Common myeloid progenitor, CD34-positive (primary cell): ENCODE results near the gene HSD11B2.

ENCODE experiments used
- CTCF ChIA-PET: fragments of 350-600 bp; sonication (Branson Sonifier 250); formaldehyde crosslinking; loops from one replicate; lab custom pipeline; 2021; ENCODE audit warnings: antibody characterized with exemption; lab: Charles Lee
- POLR2A ChIA-PET: fragments of 350-600 bp; sonication (Branson Sonifier 250); formaldehyde crosslinking; loops from one replicate; lab custom pipeline; 2021; ENCODE audit warnings: antibody characterized with exemption; lab: Charles Lee
- DNase-seq, 3 donors: peaks; one replicate each; pipeline versions ENCODE4 v3.0.0 to v3.0.0-alpha.2; 2013
- H3K27ac ChIP-seq, 2 experiments: 1 replicate in 1 of 2; 2 replicates in 1 of 2; pipeline ENCODE4 v1.7.0; 2013; ENCODE audit warnings: inconsistent platforms in 2 of 2, low read length in 2 of 2, mild to moderate bottlenecking in 2 of 2, low read depth in 1 of 2, moderate library complexity in 1 of 2; ENCODE audit not compliant: severe bottlenecking in 2 of 2, insufficient read depth in 1 of 2, poor library complexity in 1 of 2
- H3K27me3 ChIP-seq, 5 experiments: replicated peaks in 2 of 5; 1 replicate in 3 of 5; 2 replicates in 2 of 5; pipeline versions ENCODE4 v1.6.1 to v1.7.0; 2013; ENCODE audit warnings: low read length in 4 of 5, mild to moderate bottlenecking in 2 of 5, moderate library complexity in 2 of 5, inconsistent platforms in 1 of 5; ENCODE audit not compliant: insufficient read depth in 5 of 5, control insufficient read depth in 4 of 5
- H3K36me3 ChIP-seq, 4 experiments: 1 replicate in 2 of 4; 2 replicates in 2 of 4; pipeline versions ENCODE4 v1.6.1 to v1.7.0; 2013; ENCODE audit warnings: low read length in 3 of 4, control low read depth in 1 of 4, mild to moderate bottlenecking in 1 of 4; ENCODE audit not compliant: control insufficient read depth in 4 of 4, insufficient read depth in 4 of 4
- H3K4me1 ChIP-seq, 4 experiments: 1 replicate in 3 of 4; 2 replicates in 1 of 4; pipeline versions ENCODE4 v1.6.1 to v1.7.1; 2013; ENCODE audit warnings: low read length in 3 of 4, mild to moderate bottlenecking in 3 of 4, control low read depth in 1 of 4, inconsistent platforms in 1 of 4, moderate library complexity in 1 of 4; ENCODE audit not compliant: control insufficient read depth in 4 of 4, insufficient read depth in 4 of 4; ENCODE audit errors: control extremely low read depth in 1 of 4
- H3K4me3 ChIP-seq, 7 experiments: 1 replicate in 4 of 7; 2 replicates in 3 of 7; pipeline versions ENCODE4 v1.5.1 to v1.7.0; 2013; ENCODE audit warnings: mild to moderate bottlenecking in 7 of 7, low read length in 6 of 7, moderate library complexity in 6 of 7, inconsistent platforms in 2 of 7, low read depth in 2 of 7, control low read depth in 1 of 7; ENCODE audit not compliant: insufficient read depth in 4 of 7, control insufficient read depth in 1 of 7; ENCODE audit errors: extremely low read depth in 1 of 7
- H3K9me3 ChIP-seq, 5 experiments: 1 replicate in 4 of 5; 2 replicates in 1 of 5; pipeline versions ENCODE4 v1.6.1 to v1.7.1; 2013; ENCODE audit warnings: low read length in 4 of 5, mild to moderate bottlenecking in 2 of 5, inconsistent platforms in 1 of 5, low read depth in 1 of 5, moderate library complexity in 1 of 5; ENCODE audit not compliant: control insufficient read depth in 4 of 5, insufficient read depth in 2 of 5; ENCODE audit errors: control extremely low read depth in 1 of 5
- WGBS: methylation state at CpG from one replicate; pipeline ENCODE4 v1.1.5; 2013; ENCODE audit not compliant: insufficient coverage; 5-methylcytosine and 5-hydroxymethylcytosine counted together

The HSD11B2 gene

GRCh38 chr16:67461600-67462278 lies 30.8 kb downstream of the HSD11B2 start:
- no peaks in the 10 kb centered on the region for H3K27me3 ChIP-seq
- 93% methylated on average over 6 of the region's 8 CpGs for whole genome bisulfite sequencing
- ChIA-PET CTCF (interaction anchor here (1.0 to 12.3 kb wide), 4 partner anchors 10 to 87 kb away, joined by 3 to 149 read pairs (median 3); no protein-coding TSS in a partner anchor), POLR2A (no interaction called here)
- no peak for DNase-seq
- H3K36me3 ChIP-seq: peaks cover 0 to 55% (median 8%) of the 10 kb centered on the region in 4 experiments
- no peak overlapping the region for H3K4me3 ChIP-seq
- H3K27ac ChIP-seq: no peak overlapping the region
- H3K4me1 ChIP-seq: peaks cover 0 to 11% (median 7%) of the 10 kb centered on the region in 4 experiments
- H3K9me3 ChIP-seq: no peaks in the 10 kb centered on the region

GRCh38 chr16:67462279-67462655 lies 31.3 kb downstream of the HSD11B2 start:
- peaks cover 0 to 11% (median 7%) of the 10 kb centered on the region in 4 experiments for H3K4me1 ChIP-seq
- 97% methylated on average over 3 of the region's 5 CpGs for WGBS
- POLR2A ChIA-PET: no interaction called here

GRCh38 chr16:67463059-67463458 lies 32.1 kb downstream of the HSD11B2 start:
- CTCF ChIA-PET: interaction anchor here (1.5 to 12.3 kb wide), 5 partner anchors 10 to 197 kb away, joined by 3 to 149 read pairs (median 6); no protein-coding TSS in a partner anchor
- Histone ChIP-seq H3K27ac (no peak overlapping the region), H3K4me1 (peaks cover 0 to 11% (median 7%) of the 10 kb centered on the region in 4 experiments), H3K4me3 (no peak overlapping the region), H3K36me3 (peaks cover 0 to 54% (median 8%) of the 10 kb centered on the region in 4 experiments), H3K27me3 (no peaks in the 10 kb centered on the region), H3K9me3 (no peaks in the 10 kb centered on the region)
- POLR2A ChIA-PET: no interaction called here
- WGBS: 100% methylated on average over 5 of the region's 5 CpGs
- DNase-seq: no peak

More at GRCh38 chr16:67462279-67462655, 31.3 kb downstream of the HSD11B2 start:
- Histone ChIP-seq H3K36me3 (peaks cover 0 to 55% (median 8%) of the 10 kb centered on the region in 4 experiments), H3K27ac (no peak overlapping the region), H3K9me3 (no peaks in the 10 kb centered on the region), H3K27me3 (no peaks in the 10 kb centered on the region), H3K4me3 (no peak overlapping the region)
- CTCF ChIA-PET: interaction anchor here (1.5 to 12.3 kb wide), 2 partner anchors 38 to 88 kb away, joined by 3 to 149 read pairs; no protein-coding TSS in a partner anchor
- no peak for DNase-seq

DNA sequence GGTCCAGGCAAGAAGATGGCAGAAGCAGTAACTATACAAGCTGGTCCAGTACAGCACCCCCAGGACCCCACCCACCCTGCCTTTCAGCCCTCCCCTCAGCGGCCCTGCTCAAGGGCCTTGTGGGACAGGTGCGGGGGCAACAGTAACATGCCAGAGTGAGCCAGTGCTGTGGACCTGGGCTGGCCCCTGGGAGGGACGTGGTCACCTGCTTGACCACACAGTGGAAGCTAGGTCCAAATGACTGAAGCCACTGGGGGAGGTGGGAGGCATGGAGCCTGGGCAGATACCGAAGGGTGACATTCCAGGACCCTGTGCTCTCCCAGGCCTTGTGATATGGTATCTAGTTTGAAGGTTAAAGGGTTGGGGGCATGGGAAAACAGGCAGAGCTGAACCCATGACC lies 32.8 kb downstream of the HSD11B2 start:
- H3K36me3 ChIP-seq: peaks cover 0 to 48% (median 8%) of the 10 kb centered on the region in 4 experiments
- ChIA-PET CTCF (interaction anchor here (0.8 to 12.3 kb wide), 10 partner anchors 10 to 198 kb away, joined by 3 to 149 read pairs (median 4); no protein-coding TSS in a partner anchor), POLR2A (no interaction called here)
- 98% methylated on average over 4 of the region's 4 CpGs for WGBS
- no peaks in the 10 kb centered on the region for H3K9me3 ChIP-seq
- no peaks in the 10 kb centered on the region for H3K27me3 ChIP-seq
- H3K4me1 ChIP-seq: peaks cover 0 to 11% (median 7%) of the 10 kb centered on the region in 4 experiments
- H3K4me3 ChIP-seq: no peak overlapping the region
- no peak for DNase-seq
- H3K27ac ChIP-seq: no peak overlapping the region

DNA sequence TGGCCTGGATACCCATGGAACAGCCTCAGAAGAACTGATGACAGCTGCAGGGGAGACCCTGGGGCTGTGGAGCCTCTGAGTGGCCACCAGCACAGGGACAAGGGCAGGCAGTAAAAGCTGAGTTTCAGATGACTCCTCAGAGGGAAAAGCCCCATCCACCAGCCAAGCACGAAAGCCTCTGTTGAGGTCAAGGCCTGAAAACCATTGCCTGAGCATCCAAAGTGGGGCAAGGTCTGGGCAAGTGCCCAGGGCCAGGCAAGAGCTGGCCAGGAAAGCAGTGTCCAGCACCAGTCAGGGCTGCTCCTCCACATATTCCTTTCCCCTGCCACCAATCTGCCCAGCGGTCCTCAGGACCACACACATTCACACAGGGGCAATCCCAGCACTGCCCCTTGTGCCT lies 33.6 kb downstream of the HSD11B2 start:
- Histone ChIP-seq H3K9me3 (no peaks in the 10 kb centered on the region), H3K36me3 (peaks cover 0 to 41% (median 8%) of the 10 kb centered on the region in 4 experiments), H3K4me1 (peaks cover 0 to 6% (median 6%) of the 10 kb centered on the region in 4 experiments), H3K27me3 (no peaks in the 10 kb centered on the region), H3K4me3 (no peak overlapping the region), H3K27ac (no peak overlapping the region)
- WGBS: 94% methylated on average over 2 of the region's 2 CpGs
- DNase-seq: no peak
- POLR2A ChIA-PET: no interaction called here
- CTCF ChIA-PET: interaction anchor here (0.8 to 12.3 kb wide), 13 partner anchors 9 to 204 kb away, joined by 3 to 149 read pairs (median 5); no protein-coding TSS in a partner anchor

- CTCF ChIA-PET: interaction anchor here (1.1 to 12.3 kb wide), 11 partner anchors 9 to 206 kb away, joined by 3 to 149 read pairs (median 7); partner anchors contain the start of gene AGRP
- no peak overlapping the region for H3K27ac ChIP-seq
- H3K4me1 ChIP-seq: peaks cover 0 to 4% (median 2%) of the 10 kb centered on the region in 4 experiments
- H3K9me3 ChIP-seq: no peaks in the 10 kb centered on the region
- H3K27me3 ChIP-seq: no peaks in the 10 kb centered on the region
- no peak for DNase-seq
- POLR2A ChIA-PET: no interaction called here
- peaks cover 0 to 21% (median 1%) of the 10 kb centered on the region in 4 experiments for H3K36me3 ChIP-seq
- 96% methylated on average over 5 of the region's 6 CpGs for WGBS
- H3K4me3 ChIP-seq: no peak overlapping the region
Measured at GRCh38 chr16:67466581-67466980, 35.7 kb downstream of the HSD11B2 start.

GRCh38 chr16:67468731-67469130 lies 37.8 kb downstream of the HSD11B2 start:
- Histone ChIP-seq H3K27me3 (no peaks in the 10 kb centered on the region), H3K4me3 (no peak overlapping the region), H3K36me3 (peaks cover 0 to 13% (median 1%) of the 10 kb centered on the region in 4 experiments), H3K4me1 (peaks cover 0 to 4% (median 2%) of the 10 kb centered on the region in 4 experiments), H3K27ac (no peak overlapping the region), H3K9me3 (no peaks in the 10 kb centered on the region)
- no peak for DNase-seq
- POLR2A ChIA-PET: no interaction called here
- 100% methylated on average over 4 of the region's 5 CpGs for WGBS
- CTCF ChIA-PET: interaction anchor here (0.9 to 12.3 kb wide), 6 partner anchors 11 to 221 kb away, joined by 3 to 149 read pairs (median 12); partner anchors contain the start of genes ATP6V0D1 and FHOD1
